Measurements from ENCODE around the gene PASD1.

DNA sequence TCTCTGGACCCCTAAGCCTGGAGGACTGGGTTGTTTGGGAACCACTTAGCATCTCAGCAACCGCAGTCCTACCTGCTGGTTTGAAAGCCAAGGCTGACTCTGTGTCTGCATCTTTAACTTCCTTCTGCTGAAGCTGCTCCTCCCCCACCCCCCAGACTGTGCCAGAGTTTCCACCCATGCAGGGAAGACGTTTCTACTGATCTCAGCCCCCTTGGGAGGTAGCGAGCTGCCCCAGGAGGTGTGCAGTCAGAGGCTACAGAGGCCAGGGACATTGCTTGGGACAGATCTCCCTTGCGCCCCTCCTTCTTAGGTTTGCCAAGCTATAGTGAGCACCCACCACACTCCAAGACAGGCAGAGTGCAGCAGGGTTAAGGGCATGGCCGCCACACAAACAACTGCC is 147.7 kb downstream of the PASD1 start:
- TF ChIP-seq, protein P1, sequence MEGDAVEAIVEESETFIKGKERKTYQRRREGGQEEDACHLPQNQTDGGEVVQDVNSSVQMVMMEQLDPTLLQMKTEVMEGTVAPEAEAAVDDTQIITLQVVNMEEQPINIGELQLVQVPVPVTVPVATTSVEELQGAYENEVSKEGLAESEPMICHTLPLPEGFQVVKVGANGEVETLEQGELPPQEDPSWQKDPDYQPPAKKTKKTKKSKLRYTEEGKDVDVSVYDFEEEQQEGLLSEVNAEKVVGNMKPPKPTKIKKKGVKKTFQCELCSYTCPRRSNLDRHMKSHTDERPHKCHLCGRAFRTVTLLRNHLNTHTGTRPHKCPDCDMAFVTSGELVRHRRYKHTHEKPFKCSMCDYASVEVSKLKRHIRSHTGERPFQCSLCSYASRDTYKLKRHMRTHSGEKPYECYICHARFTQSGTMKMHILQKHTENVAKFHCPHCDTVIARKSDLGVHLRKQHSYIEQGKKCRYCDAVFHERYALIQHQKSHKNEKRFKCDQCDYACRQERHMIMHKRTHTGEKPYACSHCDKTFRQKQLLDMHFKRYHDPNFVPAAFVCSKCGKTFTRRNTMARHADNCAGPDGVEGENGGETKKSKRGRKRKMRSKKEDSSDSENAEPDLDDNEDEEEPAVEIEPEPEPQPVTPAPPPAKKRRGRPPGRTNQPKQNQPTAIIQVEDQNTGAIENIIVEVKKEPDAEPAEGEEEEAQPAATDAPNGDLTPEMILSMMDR (IDR thresholded peaks at IDR 0.05): no peak
- TF ChIP-seq, protein P2, sequence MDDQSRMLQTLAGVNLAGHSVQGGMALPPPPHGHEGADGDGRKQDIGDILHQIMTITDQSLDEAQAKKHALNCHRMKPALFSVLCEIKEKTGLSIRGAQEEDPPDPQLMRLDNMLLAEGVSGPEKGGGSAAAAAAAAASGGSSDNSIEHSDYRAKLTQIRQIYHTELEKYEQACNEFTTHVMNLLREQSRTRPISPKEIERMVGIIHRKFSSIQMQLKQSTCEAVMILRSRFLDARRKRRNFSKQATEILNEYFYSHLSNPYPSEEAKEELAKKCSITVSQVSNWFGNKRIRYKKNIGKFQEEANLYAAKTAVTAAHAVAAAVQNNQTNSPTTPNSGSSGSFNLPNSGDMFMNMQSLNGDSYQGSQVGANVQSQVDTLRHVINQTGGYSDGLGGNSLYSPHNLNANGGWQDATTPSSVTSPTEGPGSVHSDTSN (IDR thresholded peaks at IDR 0.05): no peak
- TF ChIP-seq EP300 (IDR thresholded peaks at IDR 0.05; ENCODE audit: borderline replicate concordance in 1 of 2, low read depth in 1 of 2, low read length in 1 of 2) (no peak), ELF1 (IDR thresholded peaks at IDR 0.05) (no peak), RCOR1 (IDR thresholded peaks at IDR 0.05; ENCODE audit: low read length) (no peak), RAD21 (IDR thresholded peaks at IDR 0.05; ENCODE audit: low read length) (no peak), FOXJ3 (CRISPR knock-in tag; IDR thresholded peaks at IDR 0.05) (no peak), CHD2 (IDR thresholded peaks at IDR 0.05; ENCODE audit: low read length, partially characterized antibody) (no peak)
- TF ChIP-seq, protein P3, sequence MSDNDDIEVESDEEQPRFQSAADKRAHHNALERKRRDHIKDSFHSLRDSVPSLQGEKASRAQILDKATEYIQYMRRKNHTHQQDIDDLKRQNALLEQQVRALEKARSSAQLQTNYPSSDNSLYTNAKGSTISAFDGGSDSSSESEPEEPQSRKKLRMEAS (IDR thresholded peaks at IDR 0.05; ENCODE audit: low read depth): no peak

Data from SK-N-SH (cell line).